Nephron (organoid): ENCODE results near the gene CADPS.

Experiments
- H3K27ac Mint-ChIP-seq, 3 experiments: 2 replicates each; pipeline ENCODE4 v1.8.0; 2020; ENCODE audit warnings: mixed read lengths in 3 of 3, mild to moderate bottlenecking in 2 of 3, moderate library complexity in 1 of 3
- H3K27me3 Mint-ChIP-seq: 2 replicates; pipeline ENCODE4 v1.8.0; 2021; ENCODE audit warnings: low read depth, mild to moderate bottlenecking, moderate library complexity, mixed read lengths
- H3K36me3 Mint-ChIP-seq: 2 replicates; pipeline ENCODE4 v1.8.0; 2020; ENCODE audit warnings: low read depth, mixed read lengths
- H3K4me1 Mint-ChIP-seq: 2 replicates; pipeline ENCODE4 v1.8.0; 2020; ENCODE audit warnings: mixed read lengths
- H3K4me3 Mint-ChIP-seq, 3 experiments: 2 replicates each; pipeline ENCODE4 v1.8.0; 2020; ENCODE audit warnings: mild to moderate bottlenecking in 3 of 3, mixed read lengths in 3 of 3, moderate library complexity in 2 of 3
- H3K9me3 Mint-ChIP-seq: 2 replicates; pipeline ENCODE4 v1.8.0; 2020; ENCODE audit warnings: mixed read lengths
- TF ChIP-seq, protein P1 (sequence below), 3 experiments: fragments of 200-600 bp; sonication (generic); IDR thresholded peaks; one replicate each; pipeline ENCODE4 v1.5.0; 2021; ENCODE audit warnings: antibody characterized with exemption in 3 of 3; ENCODE audit not compliant: unreplicated experiment in 3 of 3

The CADPS gene

DNA sequence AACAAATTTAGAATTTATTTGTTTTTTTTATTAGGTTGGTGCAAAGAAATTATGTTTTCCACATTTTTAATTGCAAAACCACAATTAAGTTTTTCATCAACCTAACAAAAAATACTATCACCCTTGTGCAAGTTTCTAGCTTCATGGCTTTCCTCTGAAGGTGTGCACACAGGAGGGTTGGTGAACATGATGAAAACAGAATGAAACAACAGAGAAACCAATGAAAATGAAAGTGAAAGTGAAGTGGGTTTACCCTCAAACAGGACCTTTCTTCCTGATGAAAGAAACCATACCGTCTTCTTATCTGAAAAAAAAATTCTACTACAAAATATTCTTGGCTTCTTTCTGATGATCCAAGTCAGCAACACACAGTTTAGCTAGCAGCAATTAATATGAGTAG, 429.9 kb downstream of the CADPS start:
- Mint-ChIP-seq H3K9me3 (no peaks in the 10 kb centered on the region), H3K4me3 (no peak overlapping the region), H3K27me3 (peaks cover 5% of the 10 kb centered on the region), H3K27ac (no peak overlapping the region), H3K4me1 (no peaks in the 10 kb centered on the region), H3K36me3 (no peaks in the 10 kb centered on the region)
- TF ChIP-seq, protein P1, sequence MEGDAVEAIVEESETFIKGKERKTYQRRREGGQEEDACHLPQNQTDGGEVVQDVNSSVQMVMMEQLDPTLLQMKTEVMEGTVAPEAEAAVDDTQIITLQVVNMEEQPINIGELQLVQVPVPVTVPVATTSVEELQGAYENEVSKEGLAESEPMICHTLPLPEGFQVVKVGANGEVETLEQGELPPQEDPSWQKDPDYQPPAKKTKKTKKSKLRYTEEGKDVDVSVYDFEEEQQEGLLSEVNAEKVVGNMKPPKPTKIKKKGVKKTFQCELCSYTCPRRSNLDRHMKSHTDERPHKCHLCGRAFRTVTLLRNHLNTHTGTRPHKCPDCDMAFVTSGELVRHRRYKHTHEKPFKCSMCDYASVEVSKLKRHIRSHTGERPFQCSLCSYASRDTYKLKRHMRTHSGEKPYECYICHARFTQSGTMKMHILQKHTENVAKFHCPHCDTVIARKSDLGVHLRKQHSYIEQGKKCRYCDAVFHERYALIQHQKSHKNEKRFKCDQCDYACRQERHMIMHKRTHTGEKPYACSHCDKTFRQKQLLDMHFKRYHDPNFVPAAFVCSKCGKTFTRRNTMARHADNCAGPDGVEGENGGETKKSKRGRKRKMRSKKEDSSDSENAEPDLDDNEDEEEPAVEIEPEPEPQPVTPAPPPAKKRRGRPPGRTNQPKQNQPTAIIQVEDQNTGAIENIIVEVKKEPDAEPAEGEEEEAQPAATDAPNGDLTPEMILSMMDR (IDR thresholded peaks at IDR 0.05; ENCODE audit: unreplicated experiment in 3 of 3): no peak

DNA sequence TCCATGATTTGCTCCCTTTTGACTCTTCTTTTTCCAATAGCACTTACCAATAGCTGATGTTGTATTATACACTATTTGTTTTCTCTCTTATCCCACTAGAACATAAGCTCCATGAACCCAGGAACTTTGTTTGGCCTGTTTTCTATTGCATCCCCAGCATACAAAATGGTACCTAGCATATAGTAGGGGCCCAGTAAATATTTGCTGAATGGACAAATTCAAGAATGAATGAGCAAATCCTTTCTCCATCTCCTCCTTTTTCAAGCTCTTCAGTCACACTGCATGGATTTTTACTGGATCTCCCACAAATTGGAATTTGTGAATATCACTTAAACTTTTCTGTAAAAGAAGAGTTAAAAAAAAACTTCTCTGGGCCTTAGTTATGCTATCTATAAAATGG, 435.2 kb downstream of the CADPS start:
- Mint-ChIP-seq H3K4me1 (no peaks in the 10 kb centered on the region), H3K4me3 (no peak overlapping the region), H3K9me3 (no peaks in the 10 kb centered on the region), H3K36me3 (no peaks in the 10 kb centered on the region), H3K27me3 (peaks cover 16% of the 10 kb centered on the region), H3K27ac (no peak overlapping the region)
- TF ChIP-seq, protein P1 (IDR thresholded peaks at IDR 0.05; ENCODE audit: unreplicated experiment in 3 of 3): no peak

DNA sequence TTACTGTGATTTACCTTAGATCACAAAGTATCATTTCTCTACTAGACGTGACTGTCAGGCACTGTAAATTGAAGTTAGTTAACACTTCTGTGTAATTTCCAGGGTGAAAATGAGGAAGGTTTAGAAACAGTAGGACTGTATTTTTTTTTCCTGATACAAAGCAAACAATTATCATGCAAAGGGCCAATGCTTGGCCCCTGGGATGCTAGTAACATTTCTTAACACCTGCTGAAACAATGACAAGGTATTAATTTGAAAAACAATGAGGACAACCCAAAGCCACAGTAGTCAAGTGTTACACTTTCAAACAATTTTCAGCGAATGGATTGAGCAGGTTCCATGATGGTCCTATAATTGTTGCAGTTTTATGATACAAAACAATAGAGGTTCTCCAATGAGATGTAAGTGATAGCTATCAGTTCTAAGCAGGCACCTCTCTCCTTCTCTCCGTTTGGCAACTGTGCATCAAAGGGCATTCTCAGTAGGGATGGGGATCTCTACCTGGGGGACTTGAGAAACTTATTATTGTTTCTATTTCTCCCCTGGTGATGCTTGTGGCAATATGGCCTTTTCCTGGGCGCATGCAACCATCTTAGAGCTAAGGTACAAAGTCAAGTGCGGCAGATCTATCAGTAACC, 435.9 kb downstream of the CADPS start:
- Mint-ChIP-seq H3K27me3 (peaks cover 16% of the 10 kb centered on the region), H3K4me1 (no peaks in the 10 kb centered on the region), H3K36me3 (no peaks in the 10 kb centered on the region), H3K9me3 (no peaks in the 10 kb centered on the region), H3K4me3 (no peak overlapping the region), H3K27ac (no peak overlapping the region)
- TF ChIP-seq, protein P1 (IDR thresholded peaks at IDR 0.05; ENCODE audit: unreplicated experiment in 3 of 3): no peak

DNA sequence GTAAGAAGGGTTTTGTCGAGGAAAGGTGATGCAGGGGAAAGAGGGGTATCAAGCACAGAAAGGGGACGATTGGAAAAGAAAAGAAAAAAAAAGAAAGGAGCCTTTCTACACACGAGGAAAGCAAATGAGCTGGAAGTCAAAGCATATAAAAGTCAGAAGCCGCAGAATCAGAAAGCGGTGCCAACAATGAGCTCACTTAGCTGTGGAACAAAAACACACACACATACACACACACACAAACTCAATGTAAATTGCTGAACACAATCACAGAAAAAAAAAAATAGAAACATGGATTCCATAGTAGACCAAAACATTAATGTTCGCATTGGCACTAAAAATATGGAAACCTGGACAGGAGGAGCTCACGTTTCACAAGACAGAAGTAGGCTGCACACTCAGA, 438.4 kb downstream of the CADPS start:
- H3K9me3 Mint-ChIP-seq: no peaks in the 10 kb centered on the region
- H3K4me3 Mint-ChIP-seq: no peak overlapping the region
- no peaks in the 10 kb centered on the region for H3K4me1 Mint-ChIP-seq
- H3K27me3 Mint-ChIP-seq: peaks cover 16% of the 10 kb centered on the region
- no peak overlapping the region for H3K27ac Mint-ChIP-seq
- no peaks in the 10 kb centered on the region for H3K36me3 Mint-ChIP-seq
- TF ChIP-seq, protein P1 (IDR thresholded peaks at IDR 0.05; ENCODE audit: unreplicated experiment in 3 of 3): no peak

DNA sequence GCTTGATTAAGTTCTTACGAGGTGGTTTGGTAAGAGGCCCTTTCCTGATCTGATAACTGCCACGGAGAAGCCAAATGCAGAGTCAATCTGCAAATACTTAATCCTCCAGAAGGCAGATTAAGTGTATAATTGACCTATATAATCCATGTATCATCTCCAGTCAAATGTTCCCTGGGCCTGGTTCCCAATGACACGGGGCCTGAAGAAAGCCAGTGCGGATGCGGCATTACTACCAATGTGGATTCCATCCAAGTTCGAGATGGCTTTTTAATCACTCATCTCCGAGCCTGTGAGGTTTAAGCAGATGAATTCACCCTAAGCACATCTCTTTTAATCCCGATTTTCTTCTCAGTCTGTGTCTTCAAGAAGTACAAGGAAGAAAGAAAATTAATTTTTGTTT, 441.8 kb downstream of the CADPS start:
- Mint-ChIP-seq H3K27ac (no peak overlapping the region), H3K9me3 (no peaks in the 10 kb centered on the region), H3K27me3 (peaks cover 13% of the 10 kb centered on the region), H3K36me3 (no peaks in the 10 kb centered on the region), H3K4me3 (no peak overlapping the region), H3K4me1 (no peaks in the 10 kb centered on the region)
- TF ChIP-seq, protein P1 (IDR thresholded peaks at IDR 0.05; ENCODE audit: unreplicated experiment in 3 of 3): no peak

DNA sequence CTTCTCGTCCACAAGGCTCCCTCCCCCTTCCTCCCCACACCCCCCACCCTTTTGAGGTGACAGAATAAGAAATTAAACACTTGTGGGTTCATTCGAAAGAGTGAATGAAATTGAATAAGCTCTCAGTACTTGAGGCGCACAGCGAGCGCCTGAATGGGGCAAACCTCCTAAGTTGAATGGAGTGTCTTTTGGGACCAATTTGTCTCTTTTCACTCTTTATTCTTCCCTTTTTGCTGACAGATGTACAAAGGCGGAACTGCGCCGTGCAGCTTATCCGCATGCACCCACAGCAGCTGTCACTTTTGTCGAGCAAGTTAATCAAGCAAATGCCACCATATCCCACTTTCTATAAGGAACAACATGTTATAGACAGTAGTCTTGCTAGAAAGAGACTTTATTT, 454.0 kb downstream of the CADPS start:
- Mint-ChIP-seq H3K4me1 (peaks cover 2% of the 10 kb centered on the region), H3K27me3 (peaks cover 24% of the 10 kb centered on the region), H3K9me3 (no peaks in the 10 kb centered on the region), H3K27ac (no peak overlapping the region), H3K36me3 (no peaks in the 10 kb centered on the region), H3K4me3 (no peak overlapping the region)
- TF ChIP-seq, protein P1 (IDR thresholded peaks at IDR 0.05; ENCODE audit: unreplicated experiment in 3 of 3): no peak
